K562 (cell line): ENCODE data around the gene CACNA1C. TPM values are rescaled to one million over a fixed set of nuclear protein-coding genes. Genes with fewer than 3 reads are reported as not detected.

ENCODE experiments used
- polyA plus RNA-seq, 8 experiments: library from polyadenylated mRNA; depleted of rRNA in 4 of 8; stranded (reverse) in 5 of 8; unstranded in 3 of 8; fragments of >200 nt; fragmentation: Nextera tagmentation in 2 of 8; fragmentation: Illumina TruSeq in 1 of 8; extraction: Ambion mirVana in 2 of 8; extraction: Trizol in 1 of 8; gene quantifications; 2 replicates each; pipeline versions ENCODE4 v1.2.1 to v1.2.3, GENCODE V29; 2011 to 2014; ENCODE audit warnings: inconsistent platforms in 1 of 8, missing spikeins in 1 of 8
- total RNA-seq, 7 experiments: library from RNA; depleted of rRNA in 6 of 7; stranded (reverse); fragments of >200 nt in 6 of 7; fragmentation: Illumina TruSeq in 2 of 7; extraction: Trizol in 2 of 7; gene quantifications; 2 replicates each; pipeline versions ENCODE4 v1.2.1 to v1.2.3, GENCODE V29; 2011 to 2021; ENCODE audit warnings: low replicate concordance in 1 of 7
- TF ChIP-seq, protein P1 (sequence below): fragments of 450-650 bp; IDR thresholded peaks from 2 replicates; pipeline ENCODE4 v1.6.1; 2016; ENCODE audit warnings: mild to moderate bottlenecking, moderate library complexity

Gene CACNA1C
- total and polyA plus RNA-seq, 9 of the 15 experiments (the other 6 are each of a cell fraction or from before 2014, with no cell fraction given) = not detected

DNA sequence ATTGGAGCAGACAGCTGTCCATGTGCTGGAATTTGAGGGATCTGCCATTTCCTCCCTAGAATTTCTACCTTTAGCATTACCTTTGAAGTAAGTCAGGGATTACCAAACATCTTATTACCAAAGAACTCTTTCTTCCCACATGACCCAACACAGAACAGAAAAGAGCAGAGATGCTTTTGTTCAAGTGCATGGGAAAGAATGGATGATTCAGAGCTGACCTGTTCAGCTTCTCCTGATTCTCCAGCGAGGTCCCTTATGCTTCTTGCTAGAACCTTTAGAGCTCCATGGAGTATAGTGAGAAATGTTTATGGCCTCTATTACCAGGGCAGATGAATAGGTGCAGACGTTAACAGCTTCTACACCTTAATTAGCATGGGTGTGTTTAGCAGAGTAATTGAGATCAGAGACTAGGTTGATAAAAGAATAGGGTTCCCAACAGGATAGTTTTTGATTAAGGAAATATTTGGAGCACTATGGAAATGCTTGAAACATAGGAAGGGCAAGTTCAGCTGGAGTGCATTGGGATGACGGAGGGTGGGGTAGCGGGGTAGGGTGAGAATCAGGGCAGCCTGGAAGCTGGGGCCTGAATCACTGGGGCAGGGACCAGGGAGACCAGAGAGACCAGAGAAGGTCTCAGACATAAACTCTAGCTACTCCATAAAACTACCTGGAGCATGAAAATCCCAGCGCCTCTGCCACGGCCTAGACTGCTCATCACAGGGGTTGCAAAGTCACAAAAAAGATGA, 223.7 kb downstream of the CACNA1C start (continued):
- TF ChIP-seq, protein P1, sequence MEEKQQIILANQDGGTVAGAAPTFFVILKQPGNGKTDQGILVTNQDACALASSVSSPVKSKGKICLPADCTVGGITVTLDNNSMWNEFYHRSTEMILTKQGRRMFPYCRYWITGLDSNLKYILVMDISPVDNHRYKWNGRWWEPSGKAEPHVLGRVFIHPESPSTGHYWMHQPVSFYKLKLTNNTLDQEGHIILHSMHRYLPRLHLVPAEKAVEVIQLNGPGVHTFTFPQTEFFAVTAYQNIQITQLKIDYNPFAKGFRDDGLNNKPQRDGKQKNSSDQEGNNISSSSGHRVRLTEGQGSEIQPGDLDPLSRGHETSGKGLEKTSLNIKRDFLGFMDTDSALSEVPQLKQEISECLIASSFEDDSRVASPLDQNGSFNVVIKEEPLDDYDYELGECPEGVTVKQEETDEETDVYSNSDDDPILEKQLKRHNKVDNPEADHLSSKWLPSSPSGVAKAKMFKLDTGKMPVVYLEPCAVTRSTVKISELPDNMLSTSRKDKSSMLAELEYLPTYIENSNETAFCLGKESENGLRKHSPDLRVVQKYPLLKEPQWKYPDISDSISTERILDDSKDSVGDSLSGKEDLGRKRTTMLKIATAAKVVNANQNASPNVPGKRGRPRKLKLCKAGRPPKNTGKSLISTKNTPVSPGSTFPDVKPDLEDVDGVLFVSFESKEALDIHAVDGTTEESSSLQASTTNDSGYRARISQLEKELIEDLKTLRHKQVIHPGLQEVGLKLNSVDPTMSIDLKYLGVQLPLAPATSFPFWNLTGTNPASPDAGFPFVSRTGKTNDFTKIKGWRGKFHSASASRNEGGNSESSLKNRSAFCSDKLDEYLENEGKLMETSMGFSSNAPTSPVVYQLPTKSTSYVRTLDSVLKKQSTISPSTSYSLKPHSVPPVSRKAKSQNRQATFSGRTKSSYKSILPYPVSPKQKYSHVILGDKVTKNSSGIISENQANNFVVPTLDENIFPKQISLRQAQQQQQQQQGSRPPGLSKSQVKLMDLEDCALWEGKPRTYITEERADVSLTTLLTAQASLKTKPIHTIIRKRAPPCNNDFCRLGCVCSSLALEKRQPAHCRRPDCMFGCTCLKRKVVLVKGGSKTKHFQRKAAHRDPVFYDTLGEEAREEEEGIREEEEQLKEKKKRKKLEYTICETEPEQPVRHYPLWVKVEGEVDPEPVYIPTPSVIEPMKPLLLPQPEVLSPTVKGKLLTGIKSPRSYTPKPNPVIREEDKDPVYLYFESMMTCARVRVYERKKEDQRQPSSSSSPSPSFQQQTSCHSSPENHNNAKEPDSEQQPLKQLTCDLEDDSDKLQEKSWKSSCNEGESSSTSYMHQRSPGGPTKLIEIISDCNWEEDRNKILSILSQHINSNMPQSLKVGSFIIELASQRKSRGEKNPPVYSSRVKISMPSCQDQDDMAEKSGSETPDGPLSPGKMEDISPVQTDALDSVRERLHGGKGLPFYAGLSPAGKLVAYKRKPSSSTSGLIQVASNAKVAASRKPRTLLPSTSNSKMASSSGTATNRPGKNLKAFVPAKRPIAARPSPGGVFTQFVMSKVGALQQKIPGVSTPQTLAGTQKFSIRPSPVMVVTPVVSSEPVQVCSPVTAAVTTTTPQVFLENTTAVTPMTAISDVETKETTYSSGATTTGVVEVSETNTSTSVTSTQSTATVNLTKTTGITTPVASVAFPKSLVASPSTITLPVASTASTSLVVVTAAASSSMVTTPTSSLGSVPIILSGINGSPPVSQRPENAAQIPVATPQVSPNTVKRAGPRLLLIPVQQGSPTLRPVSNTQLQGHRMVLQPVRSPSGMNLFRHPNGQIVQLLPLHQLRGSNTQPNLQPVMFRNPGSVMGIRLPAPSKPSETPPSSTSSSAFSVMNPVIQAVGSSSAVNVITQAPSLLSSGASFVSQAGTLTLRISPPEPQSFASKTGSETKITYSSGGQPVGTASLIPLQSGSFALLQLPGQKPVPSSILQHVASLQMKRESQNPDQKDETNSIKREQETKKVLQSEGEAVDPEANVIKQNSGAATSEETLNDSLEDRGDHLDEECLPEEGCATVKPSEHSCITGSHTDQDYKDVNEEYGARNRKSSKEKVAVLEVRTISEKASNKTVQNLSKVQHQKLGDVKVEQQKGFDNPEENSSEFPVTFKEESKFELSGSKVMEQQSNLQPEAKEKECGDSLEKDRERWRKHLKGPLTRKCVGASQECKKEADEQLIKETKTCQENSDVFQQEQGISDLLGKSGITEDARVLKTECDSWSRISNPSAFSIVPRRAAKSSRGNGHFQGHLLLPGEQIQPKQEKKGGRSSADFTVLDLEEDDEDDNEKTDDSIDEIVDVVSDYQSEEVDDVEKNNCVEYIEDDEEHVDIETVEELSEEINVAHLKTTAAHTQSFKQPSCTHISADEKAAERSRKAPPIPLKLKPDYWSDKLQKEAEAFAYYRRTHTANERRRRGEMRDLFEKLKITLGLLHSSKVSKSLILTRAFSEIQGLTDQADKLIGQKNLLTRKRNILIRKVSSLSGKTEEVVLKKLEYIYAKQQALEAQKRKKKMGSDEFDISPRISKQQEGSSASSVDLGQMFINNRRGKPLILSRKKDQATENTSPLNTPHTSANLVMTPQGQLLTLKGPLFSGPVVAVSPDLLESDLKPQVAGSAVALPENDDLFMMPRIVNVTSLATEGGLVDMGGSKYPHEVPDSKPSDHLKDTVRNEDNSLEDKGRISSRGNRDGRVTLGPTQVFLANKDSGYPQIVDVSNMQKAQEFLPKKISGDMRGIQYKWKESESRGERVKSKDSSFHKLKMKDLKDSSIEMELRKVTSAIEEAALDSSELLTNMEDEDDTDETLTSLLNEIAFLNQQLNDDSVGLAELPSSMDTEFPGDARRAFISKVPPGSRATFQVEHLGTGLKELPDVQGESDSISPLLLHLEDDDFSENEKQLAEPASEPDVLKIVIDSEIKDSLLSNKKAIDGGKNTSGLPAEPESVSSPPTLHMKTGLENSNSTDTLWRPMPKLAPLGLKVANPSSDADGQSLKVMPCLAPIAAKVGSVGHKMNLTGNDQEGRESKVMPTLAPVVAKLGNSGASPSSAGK = no peak
